ENCODE measurements around the gene ZNF865. TPM values are rescaled to one million over a fixed set of nuclear protein-coding genes. Genes with fewer than 3 reads are reported as not detected.

ZNF865 gene
- total RNA-seq, 1 experiment from 2014 or later: 16.2 TPM

DNA sequence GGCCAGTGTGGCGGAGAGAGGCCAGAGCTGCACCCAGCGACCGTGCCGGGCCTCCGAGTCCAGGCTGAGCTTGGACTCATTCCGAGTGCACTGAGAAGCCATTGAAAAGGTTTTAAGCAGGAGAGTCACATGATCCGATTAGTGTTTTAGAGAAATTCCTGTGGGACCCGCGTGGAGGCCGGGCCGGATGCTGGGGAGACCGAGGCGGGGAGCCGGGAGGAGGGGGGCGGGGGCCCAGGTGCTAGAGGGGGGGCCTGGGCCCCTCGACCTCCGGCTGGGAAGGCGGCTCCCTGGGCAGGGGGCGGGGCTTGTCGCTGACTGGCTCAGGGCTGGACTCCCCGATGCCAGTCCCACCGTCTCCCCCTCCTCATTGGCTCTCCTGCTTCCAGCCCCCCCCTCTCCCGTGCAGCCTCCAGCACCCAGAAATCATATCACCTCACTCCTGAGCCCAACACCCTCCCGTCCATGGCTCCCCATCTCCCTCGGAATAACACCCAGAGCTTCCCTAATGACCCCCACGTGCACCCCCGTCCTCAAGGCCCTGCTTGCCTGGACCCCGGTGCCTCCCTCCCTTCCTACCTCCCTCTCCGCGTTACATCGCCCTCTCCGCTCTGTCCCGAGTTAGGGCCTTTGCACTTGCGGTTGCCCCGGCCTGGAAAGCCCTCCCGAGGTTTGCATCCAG lies 19.6 kb upstream of the ZNF865 start:
- Histone ChIP-seq H4K20me1 (ENCODE audit: insufficient read depth) (no peaks in the 10 kb centered on the region), H3K36me3 (ENCODE audit: control insufficient read depth in 1 of 2, insufficient read depth in 2 of 2, low read length in 2 of 2) (no peaks in the 10 kb centered on the region), H3K4me1 (ENCODE audit: control insufficient read depth in 1 of 2, insufficient read depth in 2 of 2, low read length in 2 of 2) (peaks cover 14 to 22% of the 10 kb centered on the region in 2 experiments), H3K79me2 (ENCODE audit: insufficient read depth, low read length) (no peaks in the 10 kb centered on the region), H3K4me3 (replicated peaks in 1 of 2; ENCODE audit: low read depth in 1 of 2, low read length in 2 of 2) (no peak overlapping the region), H2AFZ (ENCODE audit: low read depth, low read length, poor library complexity, severe bottlenecking) (no peak overlapping the region), H3K9me3 (ENCODE audit: control insufficient read depth in 1 of 2, insufficient read depth in 1 of 2, low read depth in 1 of 2, low read length in 2 of 2) (no peaks in the 10 kb centered on the region), H3K4me2 (ENCODE audit: low read length) (no peak overlapping the region), H3K27ac (ENCODE audit: low read depth, low read length) (no peak overlapping the region), H3K27me3 (ENCODE audit: insufficient read depth, low read length) (no peaks in the 10 kb centered on the region), H3K9me2 (ENCODE audit: insufficient read depth) (no peaks in the 10 kb centered on the region), H3K9ac (ENCODE audit: low read length) (no peak overlapping the region)
- ChIA-PET CTCF (no interaction called here), RAD21 (ENCODE audit: low non-redundant PET in 1 of 2, low total read pairs in 2 of 2, uncharacterized antibody in 2 of 2, unreplicated experiment in 2 of 2) (no interaction called here), POLR2A (no interaction called here)
- BruUV-seq (replicated peaks): no TSS peak
- no peak for DNase-seq (ENCODE audit: low read depth, low spot score)
- no peak for TF ChIP-seq CTCF (IDR thresholded peaks at IDR 0.05 in 2 of 3, conservative IDR thresholded peaks at IDR 0.05 in 1 of 3; ENCODE audit: borderline replicate concordance in 1 of 3, insufficient read depth in 1 of 3, low read depth in 2 of 3, low read length in 2 of 3)
- no peak for TF ChIP-seq EZH2 (IDR thresholded peaks at IDR 0.05)
- TF ChIP-seq EZH2phosphoT487 (IDR thresholded peaks at IDR 0.05; ENCODE audit: borderline replicate concordance): no peak
- TF ChIP-seq MAX (IDR thresholded peaks at IDR 0.05): no peak
- TF ChIP-seq ELF1 (IDR thresholded peaks at IDR 0.05; ENCODE audit: borderline replicate concordance, low read depth): no peak
- no peak for TF ChIP-seq YY1 (IDR thresholded peaks at IDR 0.05; ENCODE audit: extremely low read depth, insufficient replicate concordance, low read depth, low read length)
- TF ChIP-seq RAD21 (IDR thresholded peaks at IDR 0.05; ENCODE audit: low read depth): no peak
- TF ChIP-seq, protein P1, sequence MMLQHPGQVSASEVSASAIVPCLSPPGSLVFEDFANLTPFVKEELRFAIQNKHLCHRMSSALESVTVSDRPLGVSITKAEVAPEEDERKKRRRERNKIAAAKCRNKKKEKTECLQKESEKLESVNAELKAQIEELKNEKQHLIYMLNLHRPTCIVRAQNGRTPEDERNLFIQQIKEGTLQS (IDR thresholded peaks at IDR 0.05): no peak
- TF ChIP-seq SIN3A (IDR thresholded peaks at IDR 0.05; ENCODE audit: low read depth): no peak
- TF ChIP-seq EGR1 (IDR thresholded peaks at IDR 0.05; ENCODE audit: low read depth): no peak
- TF ChIP-seq ZFX (IDR thresholded peaks at IDR 0.05): no peak
- no peak for TF ChIP-seq REST (IDR thresholded peaks at IDR 0.05; ENCODE audit: low read depth)
- no peak for TF ChIP-seq SP1 (IDR thresholded peaks at IDR 0.05; ENCODE audit: low read depth)
- ATAC-seq: no peak
- intact Hi-C loops (cut with micrococcal nuclease): loop anchor here (5.0 kb wide), 1 partner anchor 38 kb away; the partner anchor contains the start of gene SBK3
